Neural cell (in vitro differentiated cells): Measurements from ENCODE around the gene PCSK7. TPM values are rescaled to one million over a fixed set of nuclear protein-coding genes. Genes with fewer than 3 reads are reported as not detected.

Experiments
- H2AFZ ChIP-seq: fragments of 200-600, 300-800 bp; sonication (generic), shearing (Covaris generic); 2 replicates; pipeline ENCODE4 v1.6.0; 2014; ENCODE audit warnings: low read depth, mild to moderate bottlenecking, antibody characterized with exemption, low read length, moderate library complexity
- H3F3A ChIP-seq: fragments of 200-600 bp; shearing (Covaris generic); 2 replicates; pipeline ENCODE4 v1.6.1; 2016; ENCODE audit warnings: mild to moderate bottlenecking, moderate library complexity, mixed read lengths, antibody characterized with exemption, low read length; ENCODE audit not compliant: insufficient read depth, poor library complexity, severe bottlenecking
- H3K27ac ChIP-seq: fragments of 200-600, 300-800 bp; sonication (generic), shearing (Covaris generic); 2 replicates; pipeline ENCODE4 v1.5.1; 2014; ENCODE audit warnings: mild to moderate bottlenecking, low read length, moderate library complexity
- H3K27me3 ChIP-seq: fragments of 300-800, 200-600 bp; sonication (generic), shearing (Covaris generic); 2 replicates; pipeline ENCODE4 v1.6.0; 2014; ENCODE audit warnings: mild to moderate bottlenecking, low read depth, low read length, moderate library complexity; ENCODE audit not compliant: insufficient read depth
- H3K36me3 ChIP-seq: fragments of 300-800, 200-600 bp; sonication (generic), shearing (Covaris generic); 2 replicates; pipeline ENCODE4 v1.5.1; 2014; ENCODE audit warnings: mild to moderate bottlenecking, antibody characterized with exemption, low read length, moderate library complexity; ENCODE audit not compliant: insufficient read depth
- H3K4me2 ChIP-seq: fragments of 300-800, 200-600 bp; sonication (generic), shearing (Covaris generic); 2 replicates; pipeline ENCODE4 v1.6.0; 2014; ENCODE audit warnings: mild to moderate bottlenecking, low read length
- H3K4me3 ChIP-seq: fragments of 300-800, 200-600 bp; sonication (generic), shearing (Covaris generic); 2 replicates; pipeline ENCODE4 v1.5.1; 2014; ENCODE audit warnings: mild to moderate bottlenecking, low read length, moderate library complexity
- H3K79me2 ChIP-seq: fragments of 200-600 bp; shearing (Covaris generic); replicated peaks from 2 replicates; pipeline ENCODE4 v1.6.0; 2014; ENCODE audit warnings: mild to moderate bottlenecking, low read length, moderate library complexity; ENCODE audit not compliant: insufficient read depth
- H3K9ac ChIP-seq: fragments of 300-800, 200-600 bp; sonication (generic), shearing (Covaris generic); 2 replicates; pipeline ENCODE4 v1.6.1; 2016; ENCODE audit warnings: mild to moderate bottlenecking, low read length, mixed read lengths
- H3K9me2 ChIP-seq: fragments of 200-600 bp; shearing (Covaris generic); 2 replicates; pipeline ENCODE4 v1.6.1; 2016; ENCODE audit warnings: mild to moderate bottlenecking, low read length, mixed read lengths; ENCODE audit not compliant: insufficient read depth
- H3K9me3 ChIP-seq: fragments of 200-600, 300-800 bp; sonication (generic), shearing (Covaris generic); 2 replicates; pipeline ENCODE4 v1.6.1; 2016; ENCODE audit warnings: mild to moderate bottlenecking, mixed run types, low read length, moderate library complexity, mixed read lengths
- H4K20me1 ChIP-seq: fragments of 200-600 bp; shearing (Covaris generic); 2 replicates; pipeline ENCODE4 v1.6.1; 2016; ENCODE audit warnings: mild to moderate bottlenecking, mixed run types; ENCODE audit not compliant: insufficient read depth
- EP300 ChIP-seq: fragments of 450-650 bp; conservative IDR thresholded peaks from 2 replicates; pipeline ENCODE4 v1.6.1; 2014; ENCODE audit warnings: antibody characterized with exemption, mild to moderate bottlenecking, moderate library complexity; ENCODE audit not compliant: poor library complexity, severe bottlenecking
- EZH2 ChIP-seq: fragments of 200-600, 300-800 bp; shearing (Covaris generic), sonication (generic); IDR thresholded peaks from 2 replicates; pipeline ENCODE4 v1.6.1; 2014; ENCODE audit warnings: antibody characterized with exemption, low read length, borderline replicate concordance, mild to moderate bottlenecking; ENCODE audit not compliant: insufficient read depth, poor library complexity, severe bottlenecking
- MXI1 ChIP-seq: fragments of 450-650 bp; conservative IDR thresholded peaks from 2 replicates; pipeline ENCODE4 v1.6.1; 2014; ENCODE audit warnings: antibody characterized with exemption, mild to moderate bottlenecking; ENCODE audit not compliant: poor library complexity, severe bottlenecking
- POLR2AphosphoS5 ChIP-seq: IDR thresholded peaks from 2 replicates; pipeline ENCODE4 v1.6.1; 2012
- RAD21 ChIP-seq: fragments of 450-650 bp; conservative IDR thresholded peaks from 2 replicates; pipeline ENCODE4 v1.6.1; 2014; ENCODE audit warnings: antibody characterized with exemption, mild to moderate bottlenecking, moderate library complexity
- SMC3 ChIP-seq: fragments of 450-650 bp; conservative IDR thresholded peaks from 2 replicates; pipeline ENCODE4 v1.6.1; 2014; ENCODE audit warnings: antibody characterized with exemption, mild to moderate bottlenecking, moderate library complexity; ENCODE audit not compliant: poor library complexity
- TAF1 ChIP-seq: IDR thresholded peaks from 2 replicates; pipeline ENCODE4 v1.6.1; 2012; ENCODE audit warnings: low read depth
- polyA plus RNA-seq: library from polyadenylated mRNA; depleted of rRNA; stranded (reverse); fragments of >200 nt; gene quantifications from 2 replicates; pipeline ENCODE4 v1.2.3, GENCODE V29; 2014
- TF ChIP-seq, protein P1 (sequence below): fragments of 450-650 bp; IDR thresholded peaks from 2 replicates; pipeline ENCODE4 v1.5.1; 2014; ENCODE audit warnings: antibody characterized with exemption, mild to moderate bottlenecking, moderate library complexity; ENCODE audit not compliant: poor library complexity, severe bottlenecking
- TF ChIP-seq, protein P2 (sequence below): IDR thresholded peaks from 2 replicates; pipeline ENCODE4 v1.6.1; 2012; ENCODE audit warnings: borderline replicate concordance

The PCSK7 gene
- polyA plus RNA-seq, 1 donor from 2014 or later: 44.4 TPM

GRCh38 chr11:117159892-117160291 is 72.0 kb downstream of the PCSK7 start:
- H3K79me2 ChIP-seq: peaks cover 29% of the 10 kb centered on the region
- no peaks in the 10 kb centered on the region for H3K9me2 ChIP-seq
- no peak overlapping the region for H3K27ac ChIP-seq
- no peaks in the 10 kb centered on the region for H3K36me3 ChIP-seq
- H3K9me3 ChIP-seq: no peaks in the 10 kb centered on the region
- peaks cover 4% of the 10 kb centered on the region for H4K20me1 ChIP-seq
- no peak overlapping the region for H3K4me2 ChIP-seq
- no peaks in the 10 kb centered on the region for H3K27me3 ChIP-seq
- no peaks in the 10 kb centered on the region for H3F3A ChIP-seq
- no peak overlapping the region for H3K9ac ChIP-seq
- no peak overlapping the region for H3K4me3 ChIP-seq
- no peak overlapping the region for H2AFZ ChIP-seq
- no peak for TF ChIP-seq POLR2AphosphoS5
- no peak for TF ChIP-seq RAD21
- TF ChIP-seq, protein P1, sequence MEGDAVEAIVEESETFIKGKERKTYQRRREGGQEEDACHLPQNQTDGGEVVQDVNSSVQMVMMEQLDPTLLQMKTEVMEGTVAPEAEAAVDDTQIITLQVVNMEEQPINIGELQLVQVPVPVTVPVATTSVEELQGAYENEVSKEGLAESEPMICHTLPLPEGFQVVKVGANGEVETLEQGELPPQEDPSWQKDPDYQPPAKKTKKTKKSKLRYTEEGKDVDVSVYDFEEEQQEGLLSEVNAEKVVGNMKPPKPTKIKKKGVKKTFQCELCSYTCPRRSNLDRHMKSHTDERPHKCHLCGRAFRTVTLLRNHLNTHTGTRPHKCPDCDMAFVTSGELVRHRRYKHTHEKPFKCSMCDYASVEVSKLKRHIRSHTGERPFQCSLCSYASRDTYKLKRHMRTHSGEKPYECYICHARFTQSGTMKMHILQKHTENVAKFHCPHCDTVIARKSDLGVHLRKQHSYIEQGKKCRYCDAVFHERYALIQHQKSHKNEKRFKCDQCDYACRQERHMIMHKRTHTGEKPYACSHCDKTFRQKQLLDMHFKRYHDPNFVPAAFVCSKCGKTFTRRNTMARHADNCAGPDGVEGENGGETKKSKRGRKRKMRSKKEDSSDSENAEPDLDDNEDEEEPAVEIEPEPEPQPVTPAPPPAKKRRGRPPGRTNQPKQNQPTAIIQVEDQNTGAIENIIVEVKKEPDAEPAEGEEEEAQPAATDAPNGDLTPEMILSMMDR: no peak
- no peak for TF ChIP-seq TAF1
- no peak for TF ChIP-seq EZH2
- no peak for TF ChIP-seq SMC3
- TF ChIP-seq MXI1: no peak
- TF ChIP-seq, protein P2, sequence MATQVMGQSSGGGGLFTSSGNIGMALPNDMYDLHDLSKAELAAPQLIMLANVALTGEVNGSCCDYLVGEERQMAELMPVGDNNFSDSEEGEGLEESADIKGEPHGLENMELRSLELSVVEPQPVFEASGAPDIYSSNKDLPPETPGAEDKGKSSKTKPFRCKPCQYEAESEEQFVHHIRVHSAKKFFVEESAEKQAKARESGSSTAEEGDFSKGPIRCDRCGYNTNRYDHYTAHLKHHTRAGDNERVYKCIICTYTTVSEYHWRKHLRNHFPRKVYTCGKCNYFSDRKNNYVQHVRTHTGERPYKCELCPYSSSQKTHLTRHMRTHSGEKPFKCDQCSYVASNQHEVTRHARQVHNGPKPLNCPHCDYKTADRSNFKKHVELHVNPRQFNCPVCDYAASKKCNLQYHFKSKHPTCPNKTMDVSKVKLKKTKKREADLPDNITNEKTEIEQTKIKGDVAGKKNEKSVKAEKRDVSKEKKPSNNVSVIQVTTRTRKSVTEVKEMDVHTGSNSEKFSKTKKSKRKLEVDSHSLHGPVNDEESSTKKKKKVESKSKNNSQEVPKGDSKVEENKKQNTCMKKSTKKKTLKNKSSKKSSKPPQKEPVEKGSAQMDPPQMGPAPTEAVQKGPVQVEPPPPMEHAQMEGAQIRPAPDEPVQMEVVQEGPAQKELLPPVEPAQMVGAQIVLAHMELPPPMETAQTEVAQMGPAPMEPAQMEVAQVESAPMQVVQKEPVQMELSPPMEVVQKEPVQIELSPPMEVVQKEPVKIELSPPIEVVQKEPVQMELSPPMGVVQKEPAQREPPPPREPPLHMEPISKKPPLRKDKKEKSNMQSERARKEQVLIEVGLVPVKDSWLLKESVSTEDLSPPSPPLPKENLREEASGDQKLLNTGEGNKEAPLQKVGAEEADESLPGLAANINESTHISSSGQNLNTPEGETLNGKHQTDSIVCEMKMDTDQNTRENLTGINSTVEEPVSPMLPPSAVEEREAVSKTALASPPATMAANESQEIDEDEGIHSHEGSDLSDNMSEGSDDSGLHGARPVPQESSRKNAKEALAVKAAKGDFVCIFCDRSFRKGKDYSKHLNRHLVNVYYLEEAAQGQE: no peak
- TF ChIP-seq EP300: no peak

GRCh38 chr11:117157507-117157906 is 74.4 kb downstream of the PCSK7 start:
- no peaks in the 10 kb centered on the region for H3F3A ChIP-seq
- H2AFZ ChIP-seq: no peak overlapping the region
- H3K4me3 ChIP-seq: no peak overlapping the region
- no peak overlapping the region for H3K9ac ChIP-seq
- no peak overlapping the region for H3K27ac ChIP-seq
- no peaks in the 10 kb centered on the region for H3K27me3 ChIP-seq
- peaks cover 52% of the 10 kb centered on the region for H3K79me2 ChIP-seq
- no peak overlapping the region for H3K4me2 ChIP-seq
- H3K9me2 ChIP-seq: no peaks in the 10 kb centered on the region
- H3K36me3 ChIP-seq: no peaks in the 10 kb centered on the region
- H3K9me3 ChIP-seq: no peaks in the 10 kb centered on the region
- TF ChIP-seq MXI1: no peak
- TF ChIP-seq RAD21: no peak
- TF ChIP-seq, protein P1: no peak
- TF ChIP-seq POLR2AphosphoS5: no peak
- TF ChIP-seq SMC3: no peak
- no peak for TF ChIP-seq EZH2
- no peak for TF ChIP-seq EP300
- H4K20me1 ChIP-seq: peaks cover 4% of the 10 kb centered on the region
